Measurements from ENCODE around the gene VSX1.

- no peak for TF ChIP-seq CTCF (IDR thresholded peaks at IDR 0.05)
- no peak for TF ChIP-seq POLR2A (IDR thresholded peaks at IDR 0.05)
Observed at GRCh38 chr20:25071734-25072133, 10.2 kb downstream of the VSX1 start.
